NCI-H2227 treated with DMSO at 0.1 percent for 48 hours (cell line): Measurements from ENCODE around the gene LRRC42.

Source experiments
- DNase-seq: peaks from one replicate; lab custom pipeline; 2025; lab: John Stamatoyannopoulos, UW

The LRRC42 gene

DNA sequence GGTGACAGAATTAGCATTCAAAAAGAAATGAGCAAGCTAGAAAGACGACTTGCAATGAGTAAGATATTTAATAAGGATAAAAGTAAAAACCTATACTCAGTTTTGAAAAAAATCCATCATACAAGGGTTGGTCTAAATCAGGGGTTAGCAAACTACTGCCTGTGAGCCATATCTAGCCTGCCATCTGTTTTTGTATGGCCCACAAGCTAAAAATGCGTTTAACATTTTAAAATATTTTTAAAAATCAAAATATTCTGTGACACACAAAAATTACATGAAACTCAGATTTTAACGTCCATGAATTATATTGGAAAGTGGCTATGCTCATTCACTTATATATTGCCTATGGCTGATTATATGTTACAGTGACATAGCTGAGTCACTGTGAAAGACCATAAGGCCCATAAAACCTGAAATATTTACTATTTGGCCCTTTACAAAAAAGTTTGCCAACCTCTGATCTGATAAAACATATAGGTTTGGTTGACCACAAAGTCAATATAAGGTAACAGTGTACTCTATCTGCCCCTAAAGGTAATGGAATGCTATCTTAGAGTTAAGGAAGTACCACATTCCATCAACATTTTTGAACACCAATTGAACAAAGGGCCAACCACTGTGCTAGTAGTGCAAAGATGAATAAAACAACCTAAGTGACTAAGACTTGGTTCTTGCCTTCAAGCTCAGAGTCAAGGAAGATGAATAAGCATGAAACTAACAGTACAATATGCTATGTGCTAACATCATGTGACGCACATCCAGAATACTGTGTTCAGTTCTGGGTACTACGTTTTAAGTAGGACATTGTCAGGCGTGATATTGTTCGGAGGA is 3.8 kb upstream of the LRRC42 start:
- DNase-seq: no peak

DNA sequence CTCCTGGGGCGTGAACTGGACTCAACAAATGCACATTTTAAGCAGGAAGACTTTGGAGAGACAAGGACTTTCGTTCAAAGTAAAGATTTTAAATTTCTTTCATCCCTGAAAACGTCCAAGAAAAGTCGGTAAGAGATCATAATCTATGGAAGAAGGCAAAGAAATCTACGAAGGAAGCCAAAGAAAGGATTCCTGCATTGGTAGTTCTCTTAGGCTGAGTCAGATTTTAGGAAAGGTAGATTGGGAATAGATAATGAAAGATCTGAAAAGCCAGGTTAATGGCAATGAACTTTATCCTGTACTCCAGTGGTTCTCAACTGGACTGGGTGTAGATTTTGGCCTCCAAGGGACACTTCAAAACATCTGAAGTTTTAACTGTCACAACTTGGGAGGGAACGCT is 3.1 kb upstream of the LRRC42 start:
- DNase-seq: no peak

DNA sequence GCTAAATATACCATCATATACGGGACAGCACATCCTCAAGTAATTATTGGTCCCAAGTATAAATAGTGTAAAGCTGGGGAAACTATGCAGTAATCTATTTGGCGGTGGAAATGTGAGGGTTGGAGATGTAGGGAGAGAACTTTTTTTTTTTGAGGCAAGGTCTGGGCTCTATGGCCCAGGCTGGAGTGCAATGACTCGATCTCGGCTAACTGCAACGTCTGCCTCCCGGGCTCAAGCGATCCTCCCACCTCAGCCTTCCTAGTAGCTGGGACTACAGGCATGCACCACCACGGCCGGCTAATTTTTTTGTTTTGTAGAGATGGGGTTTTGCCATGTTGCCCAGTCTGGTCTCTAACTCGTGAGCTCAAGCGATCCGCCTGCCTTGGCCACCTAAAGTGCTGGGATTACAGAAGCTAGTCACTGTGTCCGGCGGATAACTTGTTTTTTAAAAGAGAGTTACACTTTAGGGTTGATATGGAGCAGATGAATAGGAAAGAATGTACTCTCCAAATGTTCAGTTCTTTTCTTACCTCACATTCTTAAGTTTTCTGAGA is 2.6 kb upstream of the LRRC42 start:
- no peak for DNase-seq

DNA sequence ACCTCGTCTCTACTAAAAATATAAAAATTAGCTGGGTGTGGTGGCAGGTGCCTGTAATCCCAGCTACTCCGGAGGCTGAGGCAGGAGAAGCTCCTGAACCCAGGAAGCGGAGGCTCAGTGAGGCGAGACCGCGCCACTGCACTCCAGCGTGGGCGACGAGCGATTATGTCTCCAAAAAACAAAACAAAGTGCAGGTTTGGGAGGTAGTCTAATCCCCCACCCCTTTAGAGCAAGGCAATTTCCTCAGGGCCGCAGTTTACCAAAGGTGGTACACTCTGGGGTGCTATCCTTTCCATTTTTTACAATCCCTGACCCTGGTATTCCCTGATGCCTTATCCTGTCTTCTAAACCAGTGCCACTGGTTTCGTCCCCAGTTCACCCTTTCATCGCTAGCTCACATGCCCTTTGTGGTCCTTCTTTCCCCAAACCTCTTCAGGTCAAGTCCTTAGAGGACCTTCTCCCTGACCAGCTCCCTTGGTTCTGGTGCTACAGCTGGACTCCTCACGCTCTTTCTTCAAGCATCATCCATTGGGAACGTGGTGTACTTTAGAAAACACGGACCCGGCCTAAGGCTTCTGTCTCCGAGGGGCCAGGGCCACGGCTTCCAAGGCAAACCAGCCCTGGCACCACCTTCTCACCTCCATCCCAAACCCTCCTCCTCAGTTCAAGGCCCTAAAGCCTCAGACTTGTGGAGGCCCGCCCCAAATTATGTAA is 1.5 kb upstream of the LRRC42 start:
- no peak for DNase-seq

DNA sequence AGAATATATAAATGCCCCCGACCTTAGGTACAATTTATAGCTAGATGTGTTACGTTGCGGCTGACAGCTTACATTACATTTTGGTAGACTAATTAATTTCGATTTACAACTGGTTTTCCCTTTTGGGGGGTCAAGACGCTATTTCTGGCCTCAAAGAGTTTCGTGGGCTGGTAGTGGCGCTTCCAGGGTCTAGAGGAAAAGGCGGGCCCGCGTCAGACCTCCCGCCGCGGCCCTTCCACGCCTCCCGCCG is 1.0 kb upstream of the LRRC42 start:
- DNase-seq: no peak

DNA sequence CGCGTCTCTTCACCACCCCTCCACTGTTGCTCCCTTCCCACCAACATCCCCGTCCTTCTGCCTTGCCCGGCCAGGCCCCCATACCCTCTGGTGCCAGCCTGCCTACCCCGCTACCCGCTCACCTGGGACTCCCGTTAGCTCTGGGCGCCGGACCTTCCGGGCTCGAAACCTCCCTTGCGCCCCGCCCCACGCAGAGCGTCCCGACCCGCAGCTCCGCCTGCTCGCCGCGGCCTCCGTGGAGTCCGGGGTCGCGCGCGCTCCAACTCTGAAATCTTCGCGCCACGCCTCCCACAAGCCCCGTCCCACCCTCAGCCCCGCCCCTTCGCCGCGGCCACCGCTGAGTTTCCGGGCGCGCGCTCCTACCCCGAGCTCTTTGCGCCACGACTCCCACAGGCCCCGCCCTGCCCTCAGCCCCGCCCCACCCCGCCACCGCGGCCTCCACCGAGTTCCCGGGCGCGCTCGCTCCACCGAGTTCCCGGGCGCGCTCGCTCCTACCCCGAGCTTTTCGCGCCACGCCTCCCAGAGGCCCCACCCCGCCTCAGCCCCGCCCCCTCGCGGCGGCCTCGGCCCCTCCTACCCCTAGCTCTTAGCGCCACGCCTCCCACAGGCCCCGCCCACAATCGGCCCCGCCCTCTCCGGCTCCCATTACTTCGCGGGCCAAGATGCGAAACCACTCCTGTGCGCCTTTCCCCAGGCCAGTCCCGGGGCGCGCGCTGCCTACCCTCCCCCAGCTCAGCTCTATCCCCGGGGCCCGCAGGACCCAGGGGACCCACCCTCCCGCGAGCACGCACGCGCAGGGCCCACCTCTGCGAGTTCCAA is 508 bp upstream of the LRRC42 start, which contains the start of gene IFT25:
IFT25 (minus strand) TSS at position 267 of the 819 bp plus-strand sequence. CDS start 5,617 bp downstream, outside the sequence.
- peak; percentile 99 for DNase-seq

DNA sequence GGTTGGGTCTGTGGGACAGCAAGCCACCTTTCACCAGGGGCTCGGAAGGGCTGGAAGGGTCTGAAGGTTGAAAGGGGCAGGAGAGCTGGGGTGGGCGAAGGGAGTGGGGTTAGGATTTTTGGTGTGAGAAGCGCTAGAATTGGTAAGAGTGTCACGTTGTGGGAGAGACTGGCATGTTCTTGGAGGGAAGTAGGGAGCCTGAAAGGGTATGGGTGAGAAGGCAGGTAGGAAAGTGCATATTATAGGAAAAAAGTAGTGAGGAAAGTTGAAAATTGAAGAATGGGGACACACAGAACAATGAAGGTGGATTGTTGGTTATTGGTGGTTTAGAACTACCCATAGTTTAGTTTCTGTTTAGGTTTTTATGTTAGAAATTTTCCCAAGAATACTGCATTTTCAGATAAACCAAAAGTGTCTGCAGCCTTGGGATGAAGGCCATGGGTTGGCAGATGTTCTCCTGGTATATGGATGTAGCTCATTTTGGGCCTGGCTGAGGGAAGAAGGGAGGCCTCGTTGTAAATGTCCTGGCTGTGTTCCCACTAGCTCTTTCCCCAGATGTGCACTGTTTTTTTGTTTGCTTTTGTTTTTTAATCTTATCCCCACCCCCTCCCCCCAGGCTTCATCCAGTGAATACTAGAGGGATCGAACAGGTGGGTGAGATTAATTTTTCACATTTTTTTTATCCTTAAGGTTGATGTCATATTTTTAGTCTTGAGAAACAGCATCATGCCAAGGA is 1.2 kb downstream of the LRRC42 start:
- no peak for DNase-seq

DNA sequence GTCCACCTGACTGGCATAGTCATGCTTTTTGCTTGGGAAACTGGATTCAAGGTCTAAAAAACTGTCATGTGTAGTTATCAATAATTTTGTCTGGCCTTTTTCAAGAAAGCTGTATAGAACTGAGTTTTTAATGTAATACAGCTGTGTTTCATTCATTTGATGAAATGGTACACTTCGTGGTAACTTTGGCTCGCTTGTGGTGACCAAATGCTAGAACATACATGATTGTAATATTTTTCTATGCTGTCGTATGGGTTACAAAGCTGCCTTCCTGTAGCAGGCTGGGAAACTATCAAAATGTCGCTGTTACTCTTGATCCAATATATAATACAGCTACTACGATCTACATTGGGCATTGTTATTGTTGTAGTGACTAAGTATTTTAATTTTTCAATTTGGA is 2.1 kb downstream of the LRRC42 start:
- DNase-seq: no peak

DNA sequence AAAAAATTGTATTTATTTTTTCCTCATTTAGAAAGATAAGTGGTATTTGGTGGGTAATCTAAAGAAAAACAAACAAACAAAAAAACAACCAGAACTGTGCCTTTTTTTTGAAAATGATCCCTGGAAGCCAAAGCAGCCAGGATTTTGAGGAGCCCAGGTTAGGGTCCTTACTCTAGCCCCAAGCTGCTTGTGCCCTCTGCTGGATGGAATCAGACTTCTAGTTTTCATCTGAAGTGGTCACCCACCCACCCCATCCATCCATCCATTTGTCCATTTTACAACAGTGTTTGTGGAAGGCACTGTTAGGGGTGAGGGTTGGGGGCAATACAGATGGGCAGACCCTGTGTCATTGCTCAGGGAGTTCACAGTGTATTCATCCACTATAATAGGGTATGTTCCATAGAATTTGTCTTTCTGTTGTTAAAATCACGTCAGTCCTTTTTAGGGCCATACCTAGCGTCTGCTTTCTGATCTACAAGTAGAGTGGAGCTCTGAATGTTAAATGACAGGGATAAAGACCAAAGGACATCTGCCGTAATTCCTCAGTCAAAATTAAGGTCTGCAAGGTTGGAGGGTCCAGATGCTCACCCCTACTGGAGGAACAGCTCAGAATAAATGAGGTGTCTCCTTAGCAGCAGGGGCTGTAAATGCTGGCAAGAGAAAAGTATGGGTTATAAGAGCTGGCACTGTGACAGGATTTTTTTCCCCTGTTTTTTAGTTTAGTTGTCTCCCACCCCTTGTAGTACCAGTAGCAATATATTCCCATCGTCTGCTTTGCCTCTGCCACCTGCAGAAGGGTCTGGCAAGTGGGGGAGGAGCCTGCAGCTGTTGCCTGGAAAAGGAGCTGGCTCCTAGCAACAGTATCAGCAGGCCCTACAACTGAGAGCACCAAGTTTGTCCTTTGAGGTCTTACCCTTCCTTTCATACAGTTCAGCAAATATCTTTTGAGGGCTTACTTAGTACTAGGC is 3.2 kb downstream of the LRRC42 start:
- peak; percentile 89 for DNase-seq

DNA sequence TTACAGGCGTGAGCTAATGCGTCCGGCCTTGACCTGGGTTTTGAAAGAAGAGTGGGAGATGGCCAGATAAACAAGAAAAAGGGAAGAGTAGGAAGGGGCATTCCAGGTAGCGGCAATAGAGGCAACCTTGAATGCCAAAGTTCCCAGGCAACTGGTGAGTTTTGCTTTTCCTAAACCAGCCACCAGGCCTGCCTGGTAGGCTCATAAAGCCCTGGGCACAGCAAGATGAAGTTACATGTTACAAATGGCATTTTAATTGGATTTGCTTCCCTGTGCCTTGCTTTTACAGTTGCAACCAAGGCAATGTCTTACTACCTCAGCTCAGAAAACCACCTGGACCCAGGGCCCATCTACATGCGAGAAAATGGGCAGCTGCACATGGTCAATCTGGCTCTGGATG is 5.5 kb downstream of the LRRC42 start:
- no peak for DNase-seq

DNA sequence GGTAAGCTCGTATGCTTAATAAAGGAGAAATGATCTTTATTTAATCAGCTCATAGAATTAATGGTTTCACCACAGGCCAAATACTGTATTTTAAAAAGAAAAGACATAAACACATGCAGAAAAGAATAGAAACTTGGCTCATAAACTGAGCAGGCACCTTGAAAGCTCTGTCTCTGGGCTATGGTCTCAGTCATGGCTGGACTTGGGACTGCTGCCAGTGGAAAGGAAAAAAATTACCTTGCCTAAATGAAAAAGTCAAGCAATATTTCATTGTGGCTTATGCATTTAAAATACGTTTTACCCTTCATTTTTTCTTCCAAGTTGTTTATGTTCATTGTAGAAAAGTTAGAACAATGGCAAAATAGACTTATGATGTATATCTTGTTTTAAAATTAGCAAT is 8.0 kb downstream of the LRRC42 start:
- no peak for DNase-seq

DNA sequence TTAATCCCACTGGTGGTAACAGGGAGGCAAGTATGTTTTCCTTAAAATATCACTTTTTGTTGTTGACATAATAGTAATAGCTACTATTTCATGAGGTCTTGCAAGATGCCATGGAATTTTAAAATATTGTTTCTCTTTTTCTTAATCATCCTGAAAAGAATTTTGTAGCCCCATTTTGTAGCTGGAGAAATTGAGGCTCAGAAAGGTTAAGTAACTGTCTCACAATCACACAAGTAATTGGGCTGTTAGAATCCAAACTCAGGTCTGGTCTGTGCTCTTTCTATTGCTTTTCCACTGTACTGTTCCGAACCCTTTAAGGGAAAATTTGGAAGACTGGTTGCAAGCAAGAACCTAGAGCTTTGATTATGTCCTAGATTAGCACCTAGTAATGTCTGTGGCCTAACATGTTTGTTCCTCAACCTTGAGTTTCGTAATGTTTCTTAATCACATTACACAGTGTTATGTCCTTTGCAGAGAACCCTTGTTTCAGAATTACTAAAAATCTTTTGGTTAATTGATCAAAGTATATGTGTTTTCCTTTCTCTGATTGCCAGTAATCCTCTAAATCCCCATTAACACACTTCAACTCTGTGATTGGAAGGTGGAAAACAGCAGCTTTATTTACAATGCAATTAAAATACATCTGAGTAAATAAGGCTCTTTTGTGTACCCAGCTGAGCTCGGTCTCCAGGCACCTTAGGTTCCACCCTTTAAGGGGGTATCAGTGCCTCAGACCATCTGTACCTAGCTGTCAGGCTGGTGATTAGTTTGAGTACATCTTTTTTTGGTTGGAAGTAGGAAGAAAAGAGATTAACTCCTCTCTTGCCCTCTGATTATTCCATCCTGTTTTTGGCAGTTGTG is 10.4 kb downstream of the LRRC42 start:
- no peak for DNase-seq

DNA sequence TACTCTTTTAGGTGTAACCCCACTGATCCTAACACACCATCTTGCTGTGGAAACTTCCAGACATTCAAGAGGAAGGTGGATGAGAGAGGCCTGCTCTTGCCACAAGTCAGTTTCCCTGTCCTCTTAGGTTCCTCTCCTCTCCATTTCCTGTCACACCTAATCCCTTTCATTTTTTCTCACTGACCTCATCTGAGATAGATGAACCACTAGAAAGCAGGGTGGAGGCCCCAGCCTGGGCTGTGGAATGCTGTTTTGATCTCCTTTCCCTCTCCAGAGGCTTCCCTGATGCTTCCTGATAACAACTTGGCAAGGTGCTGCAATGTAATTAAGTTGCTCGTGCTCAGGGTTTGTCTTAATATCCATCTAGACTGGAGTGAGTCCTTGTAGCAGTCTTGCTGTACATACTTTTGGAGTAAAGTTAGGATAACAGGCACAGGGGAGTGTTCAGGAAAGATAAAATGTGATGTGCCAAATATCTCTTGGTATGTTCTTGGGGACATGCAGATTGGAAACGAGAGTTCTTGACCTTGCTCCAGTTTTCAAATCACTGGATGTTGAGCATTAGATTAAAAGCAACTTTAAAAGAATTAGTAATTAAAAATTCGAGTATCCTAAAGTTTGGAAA is 11.2 kb downstream of the LRRC42 start:
- no peak for DNase-seq

DNA sequence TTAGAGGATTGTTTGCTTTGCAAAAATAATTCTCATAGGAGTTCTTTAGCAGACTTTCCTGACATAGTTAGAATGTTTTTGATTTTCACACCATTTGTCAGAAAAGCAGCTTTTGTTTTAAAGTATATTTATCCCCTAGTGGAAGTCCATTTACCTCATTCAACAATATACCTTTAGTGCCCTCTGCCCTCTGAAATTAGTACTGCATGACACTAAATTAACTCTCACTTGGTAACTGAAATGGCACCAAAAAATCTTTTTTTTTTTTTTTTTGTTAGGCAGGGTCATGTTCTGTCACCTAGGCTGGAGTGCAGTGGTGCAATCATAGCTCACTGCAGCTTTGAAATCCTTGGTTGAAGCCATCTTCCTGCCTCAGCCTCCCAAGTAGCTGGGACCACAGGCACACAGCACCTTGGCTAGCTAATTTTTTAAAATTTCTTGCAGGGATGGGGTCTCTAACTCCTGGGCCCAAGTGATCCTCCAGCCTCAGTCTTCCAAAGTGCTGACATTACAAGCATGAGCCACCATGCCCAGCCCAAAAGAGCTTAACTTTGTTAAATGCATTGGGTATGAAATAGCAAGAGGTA is 13.6 kb downstream of the LRRC42 start:
- no peak for DNase-seq

DNA sequence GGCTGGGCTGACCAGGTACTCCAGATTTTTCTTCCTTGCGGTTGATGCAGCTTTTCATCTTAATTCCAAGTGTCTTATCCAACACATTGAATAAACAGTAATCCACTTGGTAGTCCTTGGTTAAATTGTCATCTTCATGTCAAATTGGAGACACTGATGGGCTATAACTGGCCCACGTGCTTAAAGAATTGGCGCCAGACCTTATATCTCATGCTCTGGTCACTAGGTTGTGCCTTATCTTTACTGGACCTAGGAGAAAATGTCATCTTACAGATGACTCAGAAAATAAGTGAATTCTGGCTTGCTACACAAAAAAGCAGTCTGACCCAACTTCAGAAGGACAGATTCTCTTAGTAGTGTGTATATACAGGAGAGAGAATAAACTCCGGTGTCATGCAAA is 16.2 kb downstream of the LRRC42 start:
- DNase-seq: no peak

DNA sequence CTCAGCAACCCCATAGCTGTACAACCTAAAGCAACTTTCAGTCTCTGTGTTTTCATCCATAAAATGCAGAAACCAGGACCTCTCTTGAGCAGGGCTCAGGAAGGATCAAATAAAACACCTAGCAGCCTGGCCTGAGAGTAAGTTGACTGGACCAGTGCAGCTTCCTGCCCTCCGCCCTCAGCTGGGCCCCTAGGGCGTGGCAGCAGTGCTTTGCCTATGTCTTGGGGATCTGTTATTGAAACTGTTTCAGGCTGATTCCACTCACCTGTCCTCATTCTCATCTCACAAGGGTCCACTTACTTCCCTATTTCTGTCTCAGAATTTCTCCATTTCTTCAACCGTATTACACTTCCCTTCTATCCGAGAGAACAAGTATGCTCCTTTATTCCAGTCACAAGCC is 17.3 kb downstream of the LRRC42 start:
- no peak for DNase-seq

DNA sequence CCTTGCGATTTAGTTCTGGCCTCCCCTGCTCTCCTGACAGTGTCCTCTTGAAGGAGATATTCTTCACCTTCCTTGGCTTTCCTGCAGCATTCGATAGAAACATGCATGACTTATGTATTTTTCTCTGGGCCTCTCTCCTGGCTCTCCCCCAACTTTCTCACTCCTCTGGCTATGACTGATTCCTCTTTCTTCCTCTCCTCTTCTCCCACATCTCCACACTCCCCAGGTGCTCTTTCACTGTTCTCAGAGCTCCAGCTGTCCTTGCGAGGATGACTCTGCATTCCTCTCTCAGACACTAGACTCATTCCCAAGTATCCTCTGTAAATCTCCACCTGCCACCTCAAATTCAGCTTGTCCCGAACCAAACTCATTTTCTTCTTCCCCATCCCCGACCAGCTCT is 18.0 kb downstream of the LRRC42 start:
- DNase-seq: no peak

DNA sequence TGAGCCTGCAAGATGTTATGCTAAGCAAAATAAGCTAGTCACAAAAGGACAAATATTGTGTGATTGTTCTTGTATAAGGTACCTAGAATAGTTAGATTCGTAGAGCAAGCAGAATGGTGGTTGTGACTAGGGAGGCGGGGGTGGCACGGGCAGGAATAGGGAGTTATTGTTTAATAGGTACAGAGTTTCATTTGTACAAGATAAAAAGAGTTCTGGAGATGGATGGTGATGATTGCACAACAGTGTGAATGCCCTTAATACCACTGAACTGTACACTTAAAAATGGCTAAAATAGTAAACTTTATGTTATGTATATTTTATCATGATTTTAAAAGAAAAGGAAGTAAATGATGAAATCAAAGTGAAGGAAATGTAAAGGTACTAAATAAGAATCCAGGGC is 20.6 kb downstream of the LRRC42 start:
- no peak for DNase-seq
